GM12878 (cell line): ENCODE measurements around the gene LCMT1. TPM values are rescaled to one million over a fixed set of nuclear protein-coding genes. Genes with fewer than 3 reads are reported as not detected.

Experiments
- ATAC-seq: fragments of 200-7000 bp; cut with Tn5 transposase; 3 replicates; pipeline ENCODE4 v1.9.1; 2020; ENCODE audit warnings: mild to moderate bottlenecking, moderate library complexity
- BruUV-seq: library from RNA; stranded (reverse); fragments of 400-500 nt; replicated peaks from 2 replicates; lab custom pipeline; 2021; lab: Mats Ljungman, UMichigan
- CTCF ChIA-PET: fragments of 300-600 bp; sonication (Branson Sonifier 250); formaldehyde crosslinking; extraction: SDS; loops from one replicate; lab custom pipeline; 2021; ENCODE audit warnings: inconsistent platforms; lab: Yijun Ruan, JAX
- POLR2A ChIA-PET: fragments of 350-600 bp; formaldehyde crosslinking; extraction: SDS; loops from one replicate; lab custom pipeline; 2021; ENCODE audit warnings: inconsistent platforms; lab: Charles Lee
- RAD21 ChIA-PET: fragments of 300-600 bp; sonication (Branson Sonifier 250); formaldehyde crosslinking; loops from one replicate; lab custom pipeline; 2023; ENCODE audit warnings: antibody characterized with exemption; ENCODE audit not compliant: unreplicated experiment; lab: Charles Lee
- SMC1A ChIA-PET: fragments of 300-600 bp; sonication (Branson Sonifier 250); formaldehyde crosslinking; loops from one replicate; lab custom pipeline; 2023; ENCODE audit not compliant: unreplicated experiment, uncharacterized antibody; lab: Charles Lee
- DNase-seq: peaks from one replicate; pipeline ENCODE4 v3.0.0-alpha.2; 2011; ENCODE audit warnings: low read depth, low spot score
- FAIRE-seq: peaks from 3 replicates; lab custom pipeline; 2011; peaks lifted over from hg19 to GRCh38; lab: Jason Lieb, UNC
- H2AFZ ChIP-seq: 2 replicates; pipeline ENCODE4 v1.6.0; 2011; ENCODE audit warnings: low read depth, low read length, control low read depth; ENCODE audit not compliant: control insufficient read depth
- H3K27ac ChIP-seq: 2 replicates; pipeline ENCODE4 v1.5.1; 2011; ENCODE audit warnings: control low read depth; ENCODE audit not compliant: control insufficient read depth, insufficient read depth
- H3K27me3 ChIP-seq, 2 experiments: replicated peaks in 1 of 2; 2 replicates each; pipeline versions ENCODE4 v1.6.0 to v1.6.1; 2011; ENCODE audit warnings: low read length in 1 of 2; ENCODE audit not compliant: control insufficient read depth in 2 of 2, insufficient read depth in 2 of 2
- H3K36me3 ChIP-seq, 2 experiments: 2 replicates each; pipeline ENCODE4 v1.5.1; 2011; ENCODE audit warnings: low read length in 1 of 2; ENCODE audit not compliant: control insufficient read depth in 2 of 2, insufficient read depth in 2 of 2
- H3K4me1 ChIP-seq: 2 replicates; pipeline ENCODE4 v1.6.1; 2011; ENCODE audit warnings: mild to moderate bottlenecking, low read length, moderate library complexity, mixed read lengths; ENCODE audit not compliant: control insufficient read depth, insufficient read depth
- H3K4me2 ChIP-seq: 2 replicates; pipeline ENCODE4 v1.6.0; 2011; ENCODE audit warnings: control low read depth; ENCODE audit not compliant: control insufficient read depth, insufficient read depth
- H3K4me3 ChIP-seq: fragments of 200-600 bp; sonication (generic); 2 replicates; pipeline ENCODE4 v1.5.1; 2016
- H3K79me2 ChIP-seq: 2 replicates; pipeline ENCODE4 v1.6.0; 2011; ENCODE audit warnings: low read length; ENCODE audit not compliant: control insufficient read depth, insufficient read depth
- H3K9ac ChIP-seq: 2 replicates; pipeline ENCODE4 v1.8.0; 2011; ENCODE audit warnings: low read length, control low read depth, mixed read lengths; ENCODE audit not compliant: control insufficient read depth, insufficient read depth
- H3K9me3 ChIP-seq: replicated peaks from 3 replicates; pipeline ENCODE4 v1.5.1; 2011; ENCODE audit warnings: mild to moderate bottlenecking, low read length; ENCODE audit not compliant: control insufficient read depth, insufficient read depth
- H4K20me1 ChIP-seq: 2 replicates; pipeline ENCODE4 v1.6.0; 2011; ENCODE audit not compliant: control insufficient read depth, insufficient read depth
- BACH1 ChIP-seq: fragments of 450-650 bp; IDR thresholded peaks from 2 replicates; pipeline ENCODE4 v1.6.1; 2017; ENCODE audit warnings: mild to moderate bottlenecking, borderline replicate concordance
- CTCF ChIP-seq, 3 experiments: IDR thresholded peaks in 2 of 3; conservative IDR thresholded peaks in 1 of 3; 2 replicates each; pipeline ENCODE4 v1.5.1; 2011; ENCODE audit warnings: low read depth in 3 of 3, low read length in 3 of 3, mild to moderate bottlenecking in 3 of 3, control low read depth in 2 of 3, moderate library complexity in 2 of 3, inconsistent platforms in 1 of 3, mixed read lengths in 1 of 3; ENCODE audit not compliant: control insufficient read depth in 2 of 3, insufficient read depth in 1 of 3; ENCODE audit errors: extremely low read depth in 1 of 3
- DPF2 ChIP-seq: fragments of 450-650 bp; IDR thresholded peaks from 2 replicates; pipeline ENCODE4 v1.6.1; 2017; ENCODE audit warnings: mild to moderate bottlenecking
- GABPA ChIP-seq: IDR thresholded peaks from 2 replicates; pipeline ENCODE4 v1.6.1; 2014; ENCODE audit warnings: antibody characterized with exemption, low read depth, mild to moderate bottlenecking, inconsistent platforms
- GATAD2B ChIP-seq: fragments of 450-650 bp; conservative IDR thresholded peaks from 2 replicates; pipeline ENCODE4 v1.6.1; 2017; ENCODE audit warnings: low read depth, mild to moderate bottlenecking, moderate library complexity
- MTA2 ChIP-seq: fragments of 450-650 bp; IDR thresholded peaks from 2 replicates; pipeline ENCODE4 v1.6.1; 2016; ENCODE audit warnings: low read depth, mild to moderate bottlenecking, moderate library complexity
- MYB ChIP-seq: fragments of 150-350 bp; IDR thresholded peaks from 2 replicates; pipeline ENCODE4 v1.6.1; 2014; ENCODE audit warnings: mild to moderate bottlenecking, low read depth, low read length, borderline replicate concordance
- NFIC ChIP-seq: IDR thresholded peaks from 2 replicates; pipeline ENCODE4 v1.6.1; 2012; ENCODE audit warnings: low read depth, mild to moderate bottlenecking, inconsistent platforms, low read length, moderate library complexity
- NRF1 ChIP-seq: conservative IDR thresholded peaks from 2 replicates; pipeline ENCODE4 v1.6.1; 2011; ENCODE audit warnings: mild to moderate bottlenecking, low read depth, low read length, improper control_type of control experiment
- SMAD5 ChIP-seq: IDR thresholded peaks from 2 replicates; pipeline ENCODE4 v1.6.1; 2016; ENCODE audit warnings: antibody characterized with exemption, low read depth
- SPI1 ChIP-seq: IDR thresholded peaks from 2 replicates; pipeline ENCODE4 v1.6.1; 2011; ENCODE audit warnings: low read depth, mild to moderate bottlenecking, low read length, moderate library complexity, borderline replicate concordance; ENCODE audit not compliant: insufficient read depth
- TAF1 ChIP-seq: IDR thresholded peaks from 2 replicates; pipeline ENCODE4 v1.6.1; 2011; ENCODE audit warnings: mild to moderate bottlenecking, low read depth, low read length, borderline replicate concordance
- TCF7 ChIP-seq: IDR thresholded peaks from 2 replicates; pipeline ENCODE4 v1.6.1; 2014; ENCODE audit warnings: antibody characterized with exemption, borderline replicate concordance
- ZBTB4 ChIP-seq: fragments of 450-650 bp; formaldehyde crosslinking; IDR thresholded peaks from 2 replicates; pipeline ENCODE4 v1.4.0; 2022; ENCODE audit warnings: mild to moderate bottlenecking, moderate library complexity
- WGBS: methylation state at CpG from one replicate; pipeline ENCODE4 v1.1.6; 2016; ENCODE audit warnings: low lambda C conversion rate; ENCODE audit not compliant: insufficient replicate concordance, insufficient coverage; ENCODE audit errors: missing lambda C conversion rate; 5-methylcytosine and 5-hydroxymethylcytosine counted together
- in situ Hi-C: fragments of 300-500 bp; cut with MboI; formaldehyde crosslinking; loops from 9 replicates; pipeline ENCODE4 v1.14.3; 2018; ENCODE audit warnings: mixed read lengths
- intact Hi-C: fragments of 100-400 bp; cut with micrococcal nuclease; formaldehyde crosslinking; loops from one replicate; pipeline ENCODE4 v1.14.2; 2022; ENCODE audit not compliant: unreplicated experiment
- polyA plus RNA-seq, 11 experiments: library from polyadenylated mRNA; depleted of rRNA in 4 of 11; unstranded in 6 of 11; stranded (reverse) in 5 of 11; fragments of >200 nt; fragmentation: Nextera tagmentation in 4 of 11; fragmentation: Illumina TruSeq in 1 of 11; extraction: Ambion mirVana in 4 of 11; extraction: Trizol in 1 of 11; gene quantifications; 1 replicate in 1 of 11; 2 replicates in 10 of 11; pipeline versions ENCODE4 v1.2.1 to v1.2.3, GENCODE V29; 2011 to 2016; ENCODE audit warnings: inconsistent platforms in 2 of 11, missing spikeins in 2 of 11, low read depth in 1 of 11
- total RNA-seq, 4 experiments: library from RNA; depleted of rRNA in 3 of 4; stranded (reverse); fragments of >200 nt in 3 of 4; fragmentation: Illumina TruSeq in 1 of 4; extraction: Trizol in 1 of 4; gene quantifications; 2 replicates each; pipeline versions ENCODE4 v1.2.1 to v1.2.3, GENCODE V29; 2013 to 2021
- TF ChIP-seq, protein P1 (sequence below): fragments of 450-650 bp; IDR thresholded peaks from 2 replicates; pipeline ENCODE4 v1.6.1; 2017; ENCODE audit warnings: low read depth, mild to moderate bottlenecking, moderate library complexity
- TF ChIP-seq, protein P2 (sequence below): fragments of 450-650 bp; IDR thresholded peaks from 2 replicates; pipeline ENCODE4 v1.6.1; 2017; ENCODE audit warnings: borderline replicate concordance

Gene LCMT1
- total and polyA plus RNA-seq, 10 of the 15 experiments (the other 5 are each of a cell fraction or from before 2014, with no cell fraction given), result 19.7 to 51.2 (median 32.6) TPM

GRCh38 chr16:25210758-25211157 is 99.2 kb downstream of the LCMT1 start (continued):
- TF ChIP-seq BACH1 (no peak), ZBTB4 (CRISPR knock-in tag) (no peak)
- TF ChIP-seq, protein P1, sequence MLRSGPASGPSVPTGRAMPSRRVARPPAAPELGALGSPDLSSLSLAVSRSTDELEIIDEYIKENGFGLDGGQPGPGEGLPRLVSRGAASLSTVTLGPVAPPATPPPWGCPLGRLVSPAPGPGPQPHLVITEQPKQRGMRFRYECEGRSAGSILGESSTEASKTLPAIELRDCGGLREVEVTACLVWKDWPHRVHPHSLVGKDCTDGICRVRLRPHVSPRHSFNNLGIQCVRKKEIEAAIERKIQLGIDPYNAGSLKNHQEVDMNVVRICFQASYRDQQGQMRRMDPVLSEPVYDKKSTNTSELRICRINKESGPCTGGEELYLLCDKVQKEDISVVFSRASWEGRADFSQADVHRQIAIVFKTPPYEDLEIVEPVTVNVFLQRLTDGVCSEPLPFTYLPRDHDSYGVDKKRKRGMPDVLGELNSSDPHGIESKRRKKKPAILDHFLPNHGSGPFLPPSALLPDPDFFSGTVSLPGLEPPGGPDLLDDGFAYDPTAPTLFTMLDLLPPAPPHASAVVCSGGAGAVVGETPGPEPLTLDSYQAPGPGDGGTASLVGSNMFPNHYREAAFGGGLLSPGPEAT, result no peak
- TF ChIP-seq, all 136 proteins: peak for 0

- no TSS peak for BruUV-seq
- Histone ChIP-seq H3K27ac (no peak overlapping the region), H3K4me3 (no peak overlapping the region), H3K4me2 (no peak overlapping the region), H3K27me3 (no peaks in the 10 kb centered on the region; a peak in 1 of 4 replicates), H3K9ac (no peak overlapping the region), H3K9me3 (no peaks in the 10 kb centered on the region), H3K4me1 (no peaks in the 10 kb centered on the region), H3K79me2 (no peaks in the 10 kb centered on the region), H2AFZ (no peak overlapping the region), H3K36me3 (no peaks in the 10 kb centered on the region), H4K20me1 (no peaks in the 10 kb centered on the region)
- FAIRE-seq, result no peak
- no peak for DNase-seq
- ChIA-PET POLR2A (no interaction called here), CTCF (no interaction called here), RAD21 (no interaction called here), SMC1A (no interaction called here)
- WGBS, result 34% methylated on average over 2 of the region's 2 CpGs
- ATAC-seq, result no peak
- intact Hi-C loops, result no loop called here
- in situ Hi-C loops, result no loop called here
- no peak for TF ChIP-seq GABPA
- TF ChIP-seq, protein P2, sequence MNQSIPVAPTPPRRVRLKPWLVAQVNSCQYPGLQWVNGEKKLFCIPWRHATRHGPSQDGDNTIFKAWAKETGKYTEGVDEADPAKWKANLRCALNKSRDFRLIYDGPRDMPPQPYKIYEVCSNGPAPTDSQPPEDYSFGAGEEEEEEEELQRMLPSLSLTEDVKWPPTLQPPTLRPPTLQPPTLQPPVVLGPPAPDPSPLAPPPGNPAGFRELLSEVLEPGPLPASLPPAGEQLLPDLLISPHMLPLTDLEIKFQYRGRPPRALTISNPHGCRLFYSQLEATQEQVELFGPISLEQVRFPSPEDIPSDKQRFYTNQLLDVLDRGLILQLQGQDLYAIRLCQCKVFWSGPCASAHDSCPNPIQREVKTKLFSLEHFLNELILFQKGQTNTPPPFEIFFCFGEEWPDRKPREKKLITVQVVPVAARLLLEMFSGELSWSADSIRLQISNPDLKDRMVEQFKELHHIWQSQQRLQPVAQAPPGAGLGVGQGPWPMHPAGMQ, result no peak
- no peak for TF ChIP-seq GATAD2B
- no peak for TF ChIP-seq SMAD5
- no peak for TF ChIP-seq TCF7
- no peak for TF ChIP-seq SPI1
- TF ChIP-seq CTCF (IDR thresholded peaks at IDR 0.05 in 2 of 3, conservative IDR thresholded peaks at IDR 0.05 in 1 of 3; ENCODE audit: control insufficient read depth in 2 of 3, extremely low read depth in 1 of 3, insufficient read depth in 1 of 3, low read depth in 3 of 3, low read length in 3 of 3), result no peak
- no peak for TF ChIP-seq MYB
- no peak for TF ChIP-seq TAF1
- no peak for TF ChIP-seq NFIC
- TF ChIP-seq DPF2, result no peak
- no peak for TF ChIP-seq MTA2
- TF ChIP-seq NRF1, result no peak
These were observed 101.1 kb downstream of the LCMT1 start for GRCh38 chr16:25212636-25213035.
